RKO (cell line): ENCODE data around the gene ASXL2.
"Not testable (repeated sequence)": the region's sequence is repeated elsewhere in the genome, so short reads cannot be mapped to it uniquely, and the experiment has no call there.

Experiments
- DNase-seq: peaks from one replicate; pipeline ENCODE4 v3.0.0-alpha.2; 2016; ENCODE audit warnings: low spot score

The ASXL2 gene

GRCh38 chr2:25891672-25892071, 13.4 kb upstream of the ASXL2 start:
- no peak for DNase-seq

- DNase-seq = no peak
Measured at GRCh38 chr2:25887624-25888242, 9.4 kb upstream of the ASXL2 start.

GRCh38 chr2:25885933-25886332, 7.6 kb upstream of the ASXL2 start:
- peak; percentile 73 for DNase-seq

- no peak for DNase-seq
Measured at GRCh38 chr2:25881764-25882163, 3.5 kb upstream of the ASXL2 start.

GRCh38 chr2:25879133-25879730, 945 bp upstream of the ASXL2 start:
- peak; percentile 79 for DNase-seq

GRCh38 chr2:25877431-25878360, 591 bp downstream of the ASXL2 start:
- DNase-seq = peak; percentile 85

GRCh38 chr2:25872134-25872533, 6.2 kb downstream of the ASXL2 start:
- no peak for DNase-seq

GRCh38 chr2:25867396-25868003, 10.8 kb downstream of the ASXL2 start:
- no peak for DNase-seq

- no peak for DNase-seq
Measured at GRCh38 chr2:25856377-25856776, 21.9 kb downstream of the ASXL2 start.

GRCh38 chr2:25855065-25855464, 23.2 kb downstream of the ASXL2 start:
- no peak for DNase-seq

- DNase-seq = no peak
Measured at GRCh38 chr2:25854613-25855012, 23.7 kb downstream of the ASXL2 start.

GRCh38 chr2:25853038-25853638, 25.1 kb downstream of the ASXL2 start:
- DNase-seq = no peak

- DNase-seq = peak; percentile 93
Measured at GRCh38 chr2:25851740-25852503, 26.4 kb downstream of the ASXL2 start.

- DNase-seq = not testable (repeated sequence)
Measured at GRCh38 chr2:25850400-25850799, 27.9 kb downstream of the ASXL2 start.

- not testable (repeated sequence) for DNase-seq
Measured at GRCh38 chr2:25849350-25849749, 28.9 kb downstream of the ASXL2 start.

GRCh38 chr2:25845843-25846505, 32.3 kb downstream of the ASXL2 start:
- no peak for DNase-seq

- DNase-seq = no peak
Measured at GRCh38 chr2:25844089-25844488, 34.2 kb downstream of the ASXL2 start.

- no peak for DNase-seq
Measured at GRCh38 chr2:25842155-25842554, 36.1 kb downstream of the ASXL2 start.

- no peak for DNase-seq
Measured at GRCh38 chr2:25838152-25838756, 40.0 kb downstream of the ASXL2 start.

GRCh38 chr2:25835906-25836305, 42.4 kb downstream of the ASXL2 start:
- DNase-seq = no peak
